Measurements from ENCODE around the gene USP25.
"Not testable (repeated sequence)": the region's sequence is repeated elsewhere in the genome, so short reads cannot be mapped to it uniquely, and the experiment has no call there.

Gene USP25

GRCh38 chr21:15732290-15732995 lies 2.7 kb downstream of the USP25 start:
- in situ Hi-C loops (cut with HindIII; ENCODE audit: low pct_ligation_motif_present, low sequenced_read_pairs): no loop called here
- DNase-seq: no peak

GRCh38 chr21:15732996-15733329 lies 3.2 kb downstream of the USP25 start:
- in situ Hi-C loops (cut with HindIII; ENCODE audit: low pct_ligation_motif_present, low sequenced_read_pairs): no loop called here
- Histone ChIP-seq H3K27me3 (replicated peaks) (no peaks in the 10 kb centered on the region), H3K36me3 (replicated peaks) (no peaks in the 10 kb centered on the region), H3K27ac (no peak overlapping the region), H3K4me3 (ENCODE audit: low read depth, low read length) (no peak overlapping the region)
- DNase-seq: no peak
- no peak for TF ChIP-seq CTCF (IDR thresholded peaks at IDR 0.05; ENCODE audit: low read depth, low read length, missing control alignments)

More at GRCh38 chr21:15732290-15732995, 2.7 kb downstream of the USP25 start:
- Histone ChIP-seq H3K27me3 (replicated peaks) (no peaks in the 10 kb centered on the region), H3K4me3 (ENCODE audit: low read depth, low read length) (peak overlapping the region; percentile 78), H3K27ac (no peak overlapping the region), H3K36me3 (replicated peaks) (no peaks in the 10 kb centered on the region)
- no peak for TF ChIP-seq CTCF (IDR thresholded peaks at IDR 0.05; ENCODE audit: low read depth, low read length, missing control alignments)

DNA sequence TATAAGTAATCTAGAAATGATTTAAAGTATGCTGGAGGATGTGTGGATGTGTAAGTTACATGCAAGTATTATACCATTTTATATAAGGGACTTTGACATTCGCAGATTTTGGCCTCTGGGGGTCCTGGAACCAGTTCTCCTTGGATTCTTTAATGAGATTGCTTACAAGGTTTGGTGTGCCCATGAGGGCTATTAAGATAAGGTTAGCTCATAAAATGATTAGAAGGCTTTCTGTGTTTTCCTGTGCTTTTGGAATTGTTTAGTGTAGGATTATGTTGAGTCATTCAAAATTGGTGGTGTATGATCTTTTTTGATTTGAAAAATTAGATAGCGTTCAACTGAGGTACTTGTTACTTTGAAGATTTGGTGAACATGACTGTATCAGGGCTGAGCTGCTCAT lies 5.6 kb downstream of the USP25 start:
- Histone ChIP-seq H3K27me3 (replicated peaks) (no peaks in the 10 kb centered on the region), H3K4me3 (ENCODE audit: low read depth, low read length) (no peak overlapping the region), H3K27ac (no peak overlapping the region), H3K36me3 (replicated peaks) (no peaks in the 10 kb centered on the region)
- no peak for TF ChIP-seq CTCF (IDR thresholded peaks at IDR 0.05; ENCODE audit: low read depth, low read length, missing control alignments)
- in situ Hi-C loops (cut with HindIII; ENCODE audit: low pct_ligation_motif_present, low sequenced_read_pairs): no loop called here
- DNase-seq: no peak

DNA sequence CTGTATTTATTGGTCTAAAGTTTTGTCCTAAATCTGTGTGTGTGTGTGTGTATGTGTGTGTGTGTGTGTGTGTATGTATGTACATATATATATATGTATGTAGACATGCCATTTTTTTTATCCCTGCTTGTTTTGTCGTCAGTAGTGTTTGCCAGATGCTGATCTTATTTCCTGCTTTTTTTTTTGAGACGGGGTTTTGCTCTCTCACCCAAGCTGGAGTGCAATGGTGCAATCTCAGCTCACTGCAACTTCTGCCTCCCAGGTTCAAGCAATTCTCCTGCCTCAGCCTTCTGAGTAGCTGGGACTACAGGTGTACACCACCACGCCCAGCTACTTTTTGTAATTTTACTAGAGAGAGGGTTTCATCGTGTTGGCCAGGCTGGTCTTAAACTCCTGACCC lies 6.1 kb downstream of the USP25 start:
- H3K27ac ChIP-seq; H3K4me3 ChIP-seq (ENCODE audit: low read depth, low read length); H3K36me3 ChIP-seq (replicated peaks); DNase-seq; in situ Hi-C loops (cut with HindIII; ENCODE audit: low pct_ligation_motif_present, low sequenced_read_pairs); H3K27me3 ChIP-seq (replicated peaks): not testable (repeated sequence)

DNA sequence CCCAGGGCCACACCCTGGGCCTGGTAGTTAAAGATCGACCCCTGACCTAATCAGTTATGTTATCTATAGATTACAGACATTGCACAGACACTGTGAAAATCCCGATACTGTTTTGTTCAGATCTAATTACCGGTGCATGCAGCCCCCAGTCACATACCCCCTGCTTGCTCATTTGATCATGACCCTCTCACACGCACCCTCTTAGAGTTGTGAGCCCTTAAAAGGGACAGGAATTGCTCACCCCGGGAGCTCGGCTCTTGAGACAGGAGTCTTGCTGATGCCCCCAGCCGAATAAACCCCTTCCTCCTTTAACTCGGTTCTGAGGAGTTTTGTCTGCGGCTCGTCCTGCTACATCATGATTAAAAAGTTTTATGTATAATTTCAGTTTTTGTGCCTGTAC lies 9.0 kb downstream of the USP25 start:
- H3K36me3 ChIP-seq (replicated peaks); DNase-seq; in situ Hi-C loops (cut with HindIII; ENCODE audit: low pct_ligation_motif_present, low sequenced_read_pairs); H3K27me3 ChIP-seq (replicated peaks); H3K4me3 ChIP-seq (ENCODE audit: low read depth, low read length); H3K27ac ChIP-seq: not testable (repeated sequence)

DNA sequence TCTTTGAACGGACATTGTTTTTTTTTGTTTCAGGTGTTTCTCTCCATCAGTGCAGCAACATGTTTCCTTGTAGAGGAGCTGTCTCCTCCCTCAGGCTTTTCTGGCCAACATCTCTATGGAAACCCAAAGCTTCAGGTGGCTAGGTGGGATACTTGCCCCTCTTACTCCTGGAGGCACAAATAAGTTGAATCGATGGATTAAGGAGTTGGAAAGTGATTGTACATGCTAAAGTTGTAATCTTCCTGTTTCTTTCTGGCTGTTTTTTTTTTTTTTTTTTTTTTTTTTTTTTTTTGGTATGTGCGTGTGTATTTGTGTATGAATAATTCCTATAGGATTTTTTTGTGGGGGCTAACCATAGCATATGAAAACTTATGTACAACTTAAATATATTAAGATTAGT lies 10.6 kb downstream of the USP25 start:
- Histone ChIP-seq H3K27ac (no peak overlapping the region), H3K36me3 (replicated peaks) (no peaks in the 10 kb centered on the region), H3K27me3 (replicated peaks) (no peaks in the 10 kb centered on the region), H3K4me3 (ENCODE audit: low read depth, low read length) (no peak overlapping the region)
- DNase-seq: no peak
- in situ Hi-C loops (cut with HindIII; ENCODE audit: low pct_ligation_motif_present, low sequenced_read_pairs): no loop called here
- TF ChIP-seq CTCF (IDR thresholded peaks at IDR 0.05; ENCODE audit: low read depth, low read length, missing control alignments): no peak

GRCh38 chr21:15741510-15741909 lies 11.7 kb downstream of the USP25 start:
- Histone ChIP-seq H3K36me3 (replicated peaks) (no peaks in the 10 kb centered on the region), H3K27me3 (replicated peaks) (no peaks in the 10 kb centered on the region), H3K4me3 (ENCODE audit: low read depth, low read length) (no peak overlapping the region), H3K27ac (no peak overlapping the region)
- in situ Hi-C loops (cut with HindIII; ENCODE audit: low pct_ligation_motif_present, low sequenced_read_pairs): no loop called here
- no peak for TF ChIP-seq CTCF (IDR thresholded peaks at IDR 0.05; ENCODE audit: low read depth, low read length, missing control alignments)
- DNase-seq: no peak
